ENCODE results near the gene MYH10.

The MYH10 gene

DNA sequence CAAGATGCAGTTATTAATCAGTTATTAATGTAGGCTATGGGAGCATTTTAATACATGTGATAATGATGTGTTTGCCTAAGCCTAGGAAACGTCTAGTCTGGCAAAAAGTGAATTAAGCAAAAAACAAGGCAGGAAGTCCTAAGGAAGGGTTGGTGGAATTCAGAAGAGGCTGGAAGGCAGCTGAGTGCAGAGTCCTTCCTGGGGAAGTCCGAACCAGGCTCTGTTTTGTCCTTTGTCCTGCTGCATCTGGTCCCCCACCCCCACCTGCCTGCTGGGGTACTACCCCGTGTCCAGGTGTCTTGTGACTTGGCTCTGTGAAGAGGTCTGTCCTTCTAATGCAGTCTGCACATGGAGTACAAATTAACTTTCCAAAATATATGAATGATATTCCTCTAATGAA, 1.5 kb upstream of the MYH10 start:
- Histone ChIP-seq H3K9me3 (no peaks in the 10 kb centered on the region), H3K4me1 (ENCODE audit: control insufficient read depth in 1 of 2, insufficient read depth in 1 of 2, low read depth in 1 of 2, low read length in 1 of 2) (peaks cover 12 to 21% of the 10 kb centered on the region in 2 experiments), H3K27ac (no peak overlapping the region), H3K36me3 (no peaks in the 10 kb centered on the region), H3K27me3 (peaks cover 100% of the 10 kb centered on the region), H3K4me3 (ENCODE audit: low read depth in 1 of 2, low read length in 1 of 2) (no peak overlapping the region)
- TF ChIP-seq, protein P1, sequence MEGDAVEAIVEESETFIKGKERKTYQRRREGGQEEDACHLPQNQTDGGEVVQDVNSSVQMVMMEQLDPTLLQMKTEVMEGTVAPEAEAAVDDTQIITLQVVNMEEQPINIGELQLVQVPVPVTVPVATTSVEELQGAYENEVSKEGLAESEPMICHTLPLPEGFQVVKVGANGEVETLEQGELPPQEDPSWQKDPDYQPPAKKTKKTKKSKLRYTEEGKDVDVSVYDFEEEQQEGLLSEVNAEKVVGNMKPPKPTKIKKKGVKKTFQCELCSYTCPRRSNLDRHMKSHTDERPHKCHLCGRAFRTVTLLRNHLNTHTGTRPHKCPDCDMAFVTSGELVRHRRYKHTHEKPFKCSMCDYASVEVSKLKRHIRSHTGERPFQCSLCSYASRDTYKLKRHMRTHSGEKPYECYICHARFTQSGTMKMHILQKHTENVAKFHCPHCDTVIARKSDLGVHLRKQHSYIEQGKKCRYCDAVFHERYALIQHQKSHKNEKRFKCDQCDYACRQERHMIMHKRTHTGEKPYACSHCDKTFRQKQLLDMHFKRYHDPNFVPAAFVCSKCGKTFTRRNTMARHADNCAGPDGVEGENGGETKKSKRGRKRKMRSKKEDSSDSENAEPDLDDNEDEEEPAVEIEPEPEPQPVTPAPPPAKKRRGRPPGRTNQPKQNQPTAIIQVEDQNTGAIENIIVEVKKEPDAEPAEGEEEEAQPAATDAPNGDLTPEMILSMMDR (IDR thresholded peaks at IDR 0.05): no peak

DNA sequence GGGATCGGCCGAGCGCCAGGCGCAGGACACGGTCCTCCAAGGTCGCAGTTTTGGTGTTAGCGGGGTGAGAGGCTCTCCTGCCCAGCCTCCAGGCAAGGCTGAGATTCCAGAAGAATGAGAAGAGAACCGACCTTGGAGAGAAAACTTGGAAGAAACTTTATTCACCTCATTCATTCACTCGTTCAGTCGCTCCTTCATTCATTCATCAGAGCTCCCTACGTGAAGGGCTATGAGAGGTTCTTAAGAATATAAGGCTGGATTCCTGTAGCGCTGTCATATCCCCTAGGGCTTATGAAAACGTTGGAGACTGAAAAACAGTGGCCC, 991 bp upstream of the MYH10 start:
- H3K27me3 ChIP-seq: peaks cover 100% of the 10 kb centered on the region
- peaks cover 12 to 21% of the 10 kb centered on the region in 2 experiments for H3K4me1 ChIP-seq (ENCODE audit: control insufficient read depth in 1 of 2, insufficient read depth in 1 of 2, low read depth in 1 of 2, low read length in 1 of 2)
- TF ChIP-seq, protein P1 (IDR thresholded peaks at IDR 0.05): no peak
- no peak overlapping the region for H3K27ac ChIP-seq
- no peaks in the 10 kb centered on the region for H3K9me3 ChIP-seq
- peak overlapping the region; percentile 41 to 64 for H3K4me3 ChIP-seq (ENCODE audit: low read depth in 1 of 2, low read length in 1 of 2)
- H3K36me3 ChIP-seq: no peaks in the 10 kb centered on the region

DNA sequence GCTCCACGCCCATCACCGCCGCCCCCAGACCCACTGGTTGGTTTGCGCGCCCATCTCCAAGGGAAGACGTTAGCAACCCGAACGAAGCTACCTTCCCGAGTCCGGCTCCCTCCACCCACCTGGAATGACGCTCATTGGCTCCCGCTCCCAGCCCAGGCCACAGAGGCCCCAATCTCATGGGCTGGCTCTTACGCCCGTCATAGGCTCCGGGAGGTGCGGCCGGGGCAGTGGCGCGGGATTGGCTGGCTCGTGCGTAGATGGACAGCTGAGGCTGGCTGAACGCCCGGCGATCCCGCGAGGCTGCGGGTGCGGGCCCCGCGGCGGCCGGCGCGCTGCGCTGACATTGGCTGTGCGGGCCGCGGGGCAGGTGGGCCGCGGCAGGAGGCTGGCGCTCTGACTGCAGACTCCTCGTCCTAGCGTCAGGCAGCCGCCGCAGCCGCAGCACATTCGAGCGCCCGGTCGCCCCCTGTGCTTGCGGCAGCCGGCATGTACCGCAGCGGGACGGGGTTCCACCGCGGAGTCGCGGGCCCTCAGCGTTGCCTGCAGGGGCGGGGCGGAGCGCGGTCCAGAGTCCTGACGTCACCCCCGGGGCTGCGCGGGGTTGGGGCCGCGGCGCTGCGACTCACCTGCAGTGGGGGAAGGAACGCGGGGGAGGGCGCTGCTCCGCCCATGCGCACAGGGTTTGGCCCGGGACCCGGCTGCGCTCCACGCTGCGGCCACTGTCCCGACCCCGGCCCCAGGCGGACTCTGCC, 453 bp upstream of the MYH10 start:
- H3K4me3 ChIP-seq (ENCODE audit: low read depth in 1 of 2, low read length in 1 of 2): peak overlapping the region; percentile 41 to 64
- H3K27me3 ChIP-seq: peaks cover 100% of the 10 kb centered on the region
- TF ChIP-seq, protein P1 (IDR thresholded peaks at IDR 0.05): no peak
- H3K27ac ChIP-seq: no peak overlapping the region
- no peaks in the 10 kb centered on the region for H3K36me3 ChIP-seq
- no peaks in the 10 kb centered on the region for H3K9me3 ChIP-seq
- peaks cover 12 to 21% of the 10 kb centered on the region in 2 experiments for H3K4me1 ChIP-seq (ENCODE audit: control insufficient read depth in 1 of 2, insufficient read depth in 1 of 2, low read depth in 1 of 2, low read length in 1 of 2)

DNA sequence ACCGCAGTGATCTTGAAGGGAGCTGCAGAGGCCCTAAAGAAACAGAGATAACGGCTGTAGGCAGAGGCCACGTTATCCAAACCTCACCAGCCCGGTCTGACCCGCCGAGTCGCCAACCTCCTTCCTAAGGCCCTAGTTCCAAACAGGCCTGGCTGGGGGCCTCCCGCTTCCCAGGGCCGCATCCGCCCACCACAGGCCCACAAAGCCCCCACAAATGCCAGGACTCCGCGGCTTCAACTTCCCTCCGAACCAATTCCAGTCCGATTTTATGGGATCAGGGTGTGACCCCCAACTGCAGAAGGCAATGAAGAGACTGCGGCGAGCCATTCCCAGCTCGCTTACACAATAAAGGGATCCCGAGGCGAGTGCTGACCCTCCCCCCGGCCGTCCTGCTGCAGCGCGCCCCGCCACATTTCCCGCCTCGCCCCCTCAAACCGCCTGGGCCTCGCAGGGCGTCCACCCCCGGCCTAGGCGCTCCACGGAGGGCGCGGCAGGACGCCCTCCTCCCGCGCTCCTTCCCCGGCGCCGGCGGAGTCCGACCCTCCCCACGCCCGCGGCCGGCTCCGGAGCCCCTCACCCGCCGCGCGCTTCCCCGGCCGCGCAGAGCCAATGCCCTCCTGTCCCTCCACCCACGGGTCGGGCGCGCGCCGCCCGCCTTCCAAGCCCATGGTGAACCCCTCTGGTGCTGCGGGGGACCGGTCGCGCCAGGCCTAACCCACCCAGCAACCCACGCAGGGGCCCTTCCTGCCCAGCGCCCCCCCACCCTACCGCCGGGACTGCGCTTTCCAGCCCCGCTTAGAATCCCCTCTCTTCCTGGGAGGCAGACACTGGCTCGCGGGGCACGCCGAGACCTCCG, 926 bp downstream of the MYH10 start:
- Histone ChIP-seq H3K4me3 (ENCODE audit: low read depth in 1 of 2, low read length in 1 of 2) (peak overlapping the region in 1 of 2 experiments; percentile 64), H3K27ac (no peak overlapping the region), H3K4me1 (ENCODE audit: control insufficient read depth in 1 of 2, insufficient read depth in 1 of 2, low read depth in 1 of 2, low read length in 1 of 2) (peaks cover 12 to 21% of the 10 kb centered on the region in 2 experiments), H3K36me3 (no peaks in the 10 kb centered on the region), H3K9me3 (no peaks in the 10 kb centered on the region), H3K27me3 (peaks cover 100% of the 10 kb centered on the region)
- TF ChIP-seq, protein P1 (IDR thresholded peaks at IDR 0.05): no peak

DNA sequence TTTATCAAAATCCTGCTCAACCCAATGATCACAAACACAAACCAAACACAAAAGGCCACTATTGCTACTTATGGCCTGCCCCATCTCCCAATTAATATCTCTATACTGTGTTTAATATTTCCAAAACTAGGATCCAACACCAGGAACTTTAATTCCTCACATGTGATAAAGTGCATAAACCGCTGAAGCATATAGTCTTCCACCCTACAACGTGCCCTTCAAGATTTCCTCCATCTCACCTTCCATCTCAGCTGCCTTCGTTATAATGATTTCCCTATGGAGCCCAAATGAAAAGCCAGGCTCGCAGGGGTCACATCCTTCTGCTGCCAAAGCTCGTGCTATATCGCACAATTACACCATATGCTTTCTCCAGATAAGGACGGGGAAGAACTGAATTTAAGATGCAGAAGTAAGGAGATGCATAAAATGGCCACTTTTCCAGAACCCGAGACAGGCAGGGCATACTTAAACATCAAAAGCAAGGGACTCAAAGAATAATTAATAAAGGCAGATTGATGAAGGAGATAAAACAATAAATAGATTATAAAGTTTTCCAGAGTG, 1.8 kb downstream of the MYH10 start:
- TF ChIP-seq, protein P1 (IDR thresholded peaks at IDR 0.05): no peak
- Histone ChIP-seq H3K9me3 (no peaks in the 10 kb centered on the region), H3K4me3 (ENCODE audit: low read depth in 1 of 2, low read length in 1 of 2) (no peak overlapping the region), H3K4me1 (ENCODE audit: control insufficient read depth in 1 of 2, insufficient read depth in 1 of 2, low read depth in 1 of 2, low read length in 1 of 2) (peaks cover 12 to 21% of the 10 kb centered on the region in 2 experiments), H3K27ac (no peak overlapping the region), H3K27me3 (peaks cover 100% of the 10 kb centered on the region), H3K36me3 (no peaks in the 10 kb centered on the region)

All from neutrophil (primary cell).